NCI-H774 (cell line): ENCODE results near the gene EPYC.
"Not testable (repeated sequence)": the region's sequence is repeated elsewhere in the genome, so short reads cannot be mapped to it uniquely, and the experiment has no call there.

ENCODE experiments used
- DNase-seq: peaks from one replicate; lab custom pipeline; 2025; lab: John Stamatoyannopoulos, UW

Gene EPYC

DNA sequence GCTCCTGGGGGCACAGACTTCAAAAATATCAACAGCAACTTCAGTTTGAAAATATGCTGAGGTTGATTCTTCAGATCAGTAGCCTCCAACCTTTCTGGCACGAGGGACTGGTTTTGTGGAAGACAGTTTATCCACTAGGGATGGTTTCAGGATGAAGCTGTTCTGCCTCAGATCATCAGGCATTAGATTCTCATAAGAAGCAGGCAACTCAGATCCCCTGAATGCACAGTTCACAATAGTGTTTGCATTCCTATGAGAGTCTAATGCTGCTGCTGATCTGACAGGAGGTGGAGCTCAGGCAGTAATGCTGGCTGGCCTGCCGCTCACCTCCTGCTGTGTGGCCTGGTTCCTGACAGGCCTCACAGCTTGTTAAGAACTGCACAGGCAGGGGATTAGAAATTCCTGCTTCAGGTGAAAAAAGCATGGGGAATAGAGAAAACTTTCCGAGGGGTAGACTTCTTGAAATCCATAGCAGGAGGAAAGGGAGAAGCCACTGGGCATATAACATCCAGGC, 12.8 kb downstream of the EPYC start:
- no peak for DNase-seq

DNA sequence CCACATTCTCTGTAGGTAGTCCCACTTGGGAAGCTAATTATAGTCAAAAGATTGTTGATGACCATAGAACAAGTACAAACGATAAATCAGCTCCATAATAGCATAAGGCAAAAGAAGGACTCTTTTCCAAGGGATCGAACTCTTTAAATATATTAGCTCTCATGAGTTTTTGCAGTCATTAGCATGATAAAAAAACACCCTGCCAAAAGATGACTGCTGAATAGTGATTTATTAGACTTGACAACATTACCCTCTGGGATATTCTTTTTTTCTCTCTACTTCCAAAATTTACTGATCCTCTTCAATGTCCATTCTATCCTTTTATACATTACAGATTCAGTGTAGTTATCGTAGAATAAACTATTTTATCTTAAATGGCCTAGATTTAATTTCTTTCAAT, 14.2 kb downstream of the EPYC start:
- DNase-seq: no peak

DNA sequence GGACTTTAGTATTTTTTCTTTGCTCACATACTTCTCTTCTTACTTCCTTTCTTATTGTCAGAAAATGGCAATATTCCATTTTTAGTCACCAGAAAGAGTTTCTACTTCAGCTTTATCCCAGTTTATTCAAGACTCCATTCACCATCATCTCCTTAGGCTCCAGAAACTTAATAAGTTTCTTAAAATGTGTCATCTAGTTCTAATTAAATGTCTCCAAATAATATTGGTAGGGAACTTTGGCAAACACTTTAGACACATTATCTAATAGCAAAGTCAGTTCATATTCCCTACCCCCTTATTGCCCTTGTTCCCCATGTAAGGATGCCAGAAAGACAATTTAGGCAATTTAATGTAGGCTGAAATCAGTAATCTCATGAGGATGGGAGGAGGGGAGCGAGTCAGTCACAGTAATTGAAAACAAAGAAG, 15.1 kb downstream of the EPYC start:
- no peak for DNase-seq

DNA sequence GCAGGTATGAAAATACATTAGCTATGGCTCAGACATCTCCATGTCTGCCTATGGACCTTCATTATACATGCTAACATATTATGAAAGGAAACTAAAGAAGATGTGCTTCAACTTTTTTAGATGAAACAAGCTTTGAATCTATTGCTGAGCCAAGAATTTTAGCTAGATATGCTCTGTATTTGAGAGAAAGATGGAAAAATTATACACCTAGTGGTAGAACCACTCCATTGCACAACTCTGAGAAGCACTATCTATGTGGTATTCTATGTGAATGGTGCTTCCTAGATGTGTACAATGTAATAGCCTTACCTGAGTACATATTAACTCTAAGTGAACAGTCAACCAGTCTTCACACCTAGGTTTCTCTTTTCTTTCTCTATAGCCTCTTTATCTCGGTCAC, 17.3 kb downstream of the EPYC start:
- DNase-seq: no peak

DNA sequence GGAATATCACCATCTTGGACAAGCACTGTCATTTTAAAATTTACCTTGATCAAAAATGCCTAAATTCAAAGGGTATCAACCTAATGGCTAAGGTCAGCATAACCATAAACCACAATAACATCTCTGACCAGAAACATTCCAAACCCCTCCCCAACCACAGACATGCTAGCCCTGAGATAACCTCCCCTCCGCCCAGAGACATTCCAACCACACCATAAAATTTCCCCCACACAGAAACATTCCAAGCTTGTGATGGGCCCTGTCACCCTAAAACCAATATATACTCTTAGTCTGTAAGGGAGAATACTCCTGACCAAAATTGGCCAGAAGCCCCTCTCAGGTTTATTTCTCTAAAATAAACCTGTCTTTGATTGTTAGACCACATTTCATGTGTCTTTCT, 17.7 kb downstream of the EPYC start:
- no peak for DNase-seq

DNA sequence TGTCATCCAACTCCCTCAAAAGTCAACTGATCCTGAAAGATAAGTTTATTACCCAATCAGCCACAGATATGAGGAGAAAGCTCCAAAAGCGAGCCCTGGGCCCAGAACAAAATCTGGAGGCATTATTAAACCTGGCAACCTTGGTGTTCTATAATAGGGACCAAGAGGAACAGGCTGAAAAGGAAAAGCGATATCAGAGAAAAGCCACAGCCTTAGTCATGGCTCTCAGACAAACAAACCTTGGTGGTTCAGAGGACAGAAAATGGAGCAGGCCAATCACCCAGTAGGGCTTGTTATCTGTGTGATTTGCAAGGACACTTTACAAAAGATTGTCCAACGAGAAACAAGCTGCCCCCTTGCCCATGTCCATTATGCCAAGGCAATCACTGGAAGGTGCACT, 19.4 kb downstream of the EPYC start:
- not testable (repeated sequence) for DNase-seq

DNA sequence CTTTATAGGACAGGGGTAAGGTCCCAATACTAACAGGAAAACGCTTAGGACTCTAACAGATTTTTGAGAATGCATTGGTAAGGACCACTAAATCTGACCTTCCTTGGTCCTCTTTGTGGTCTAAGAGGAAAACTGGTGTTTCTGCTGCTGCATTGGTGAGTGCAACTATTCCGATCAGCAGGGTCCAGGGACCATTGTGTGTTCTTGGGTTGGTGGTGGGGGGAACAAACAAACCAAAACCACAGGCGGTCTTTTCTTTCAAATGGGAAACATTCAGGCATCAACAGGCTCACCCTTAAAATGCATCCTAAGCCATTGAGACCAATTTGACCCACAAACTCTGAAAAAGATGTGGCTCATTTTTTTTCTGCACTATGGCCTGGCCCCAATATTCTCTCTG, 20.7 kb downstream of the EPYC start:
- DNase-seq: no peak

DNA sequence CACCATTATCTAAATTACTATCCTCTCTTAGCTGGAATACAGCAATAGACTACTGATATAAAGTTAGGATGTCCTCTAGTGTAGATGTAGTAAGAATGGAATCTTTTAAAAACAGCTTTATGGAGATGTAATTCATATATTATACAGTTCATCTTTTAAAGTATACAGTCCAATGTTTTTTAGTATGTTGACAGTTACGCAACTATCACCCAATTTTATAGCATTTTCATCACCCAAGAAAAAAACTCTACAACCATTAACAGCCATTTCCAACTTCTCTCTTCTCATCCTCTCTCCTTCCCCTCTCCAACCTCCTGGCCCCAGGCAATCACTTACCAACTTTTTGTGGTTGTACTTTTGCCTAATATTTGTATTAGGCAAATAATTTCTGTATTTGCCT, 22.6 kb downstream of the EPYC start:
- no peak for DNase-seq

DNA sequence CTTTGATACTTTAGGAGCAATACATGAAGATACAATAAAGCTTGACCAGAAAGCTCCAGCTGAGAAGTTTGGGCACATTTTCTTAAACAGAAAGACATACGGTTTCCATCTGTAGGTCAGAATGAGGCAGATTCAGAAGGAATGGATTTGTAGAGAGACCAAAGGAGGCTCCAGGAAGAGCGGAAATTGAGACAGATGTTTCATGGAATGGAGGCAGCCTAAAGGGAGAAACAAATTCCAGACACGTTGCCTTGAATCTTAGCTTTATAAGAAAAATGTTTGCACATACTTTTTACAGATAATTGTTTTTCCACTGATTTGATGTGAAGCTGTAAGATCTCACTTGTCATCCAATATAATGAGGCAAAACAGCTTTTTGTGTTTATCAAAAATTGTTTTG, 24.8 kb downstream of the EPYC start:
- DNase-seq: no peak

DNA sequence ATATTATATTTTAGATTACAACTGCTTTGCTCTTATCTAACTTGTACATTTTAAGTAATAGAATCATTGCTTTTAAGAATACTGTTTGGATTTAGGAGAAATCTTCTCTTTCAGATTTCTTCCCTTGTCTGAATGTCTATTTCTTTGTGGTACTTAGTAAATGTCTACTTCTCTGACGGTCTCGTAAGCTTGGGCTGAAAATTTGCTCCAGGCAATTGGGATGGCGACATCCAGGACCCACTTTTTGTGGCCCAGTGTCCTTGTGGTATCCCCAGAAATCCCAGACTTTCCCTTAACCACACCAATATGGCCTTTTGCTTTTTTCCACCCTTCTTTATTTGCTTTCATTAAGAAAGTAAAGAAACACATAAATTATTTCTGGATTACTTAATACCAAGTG, 25.8 kb downstream of the EPYC start:
- no peak for DNase-seq

DNA sequence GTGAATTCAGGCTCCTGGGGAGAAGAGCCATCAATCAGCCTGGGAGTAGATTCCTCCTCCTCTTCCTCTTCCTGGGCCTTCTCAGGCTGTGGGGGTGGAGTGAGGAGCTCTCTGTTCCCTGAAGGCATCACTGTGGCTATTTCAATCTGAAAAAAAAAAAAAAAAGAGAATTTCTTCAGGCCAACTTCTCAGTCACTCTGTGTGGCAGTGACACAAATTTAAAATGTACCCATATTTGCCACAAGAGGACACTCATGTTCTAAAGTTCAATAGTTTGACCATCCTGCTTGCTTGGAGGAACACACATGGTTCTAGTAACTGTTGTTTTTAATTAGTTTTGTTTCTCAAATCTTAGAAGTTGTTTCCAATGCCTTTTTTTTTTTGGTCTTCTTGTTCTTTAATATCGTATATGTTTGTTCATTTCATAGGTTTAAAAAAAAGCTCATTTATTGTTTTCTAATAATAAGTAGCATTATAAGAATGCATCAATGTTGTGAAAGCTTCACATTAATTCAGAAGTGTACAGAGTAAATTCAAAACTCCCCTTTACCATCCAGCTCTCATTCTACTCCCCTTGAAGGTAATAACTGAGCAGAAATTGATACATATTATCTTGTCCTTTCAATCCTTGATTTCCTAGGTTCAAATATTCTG, 26.5 kb downstream of the EPYC start:
- peak; percentile 38 for DNase-seq

DNA sequence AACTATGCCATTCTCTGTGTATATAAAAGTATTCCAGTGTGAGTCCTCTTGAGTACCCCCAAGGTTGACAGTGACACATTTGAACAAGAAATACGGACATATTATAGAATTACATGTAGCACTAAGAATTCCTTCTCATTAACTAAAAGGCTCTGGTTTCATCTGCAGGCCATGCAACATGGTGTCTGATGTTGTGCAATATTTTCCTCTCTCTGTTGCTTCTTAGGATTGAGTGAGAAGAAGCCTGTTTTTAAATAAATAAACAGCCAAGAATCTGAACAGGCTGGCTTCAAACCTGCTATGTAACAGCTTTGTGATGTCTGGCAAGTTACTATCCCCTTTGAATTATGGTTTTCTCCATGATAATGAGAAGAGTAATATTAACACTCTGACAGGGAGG, 27.5 kb downstream of the EPYC start:
- DNase-seq: no peak

DNA sequence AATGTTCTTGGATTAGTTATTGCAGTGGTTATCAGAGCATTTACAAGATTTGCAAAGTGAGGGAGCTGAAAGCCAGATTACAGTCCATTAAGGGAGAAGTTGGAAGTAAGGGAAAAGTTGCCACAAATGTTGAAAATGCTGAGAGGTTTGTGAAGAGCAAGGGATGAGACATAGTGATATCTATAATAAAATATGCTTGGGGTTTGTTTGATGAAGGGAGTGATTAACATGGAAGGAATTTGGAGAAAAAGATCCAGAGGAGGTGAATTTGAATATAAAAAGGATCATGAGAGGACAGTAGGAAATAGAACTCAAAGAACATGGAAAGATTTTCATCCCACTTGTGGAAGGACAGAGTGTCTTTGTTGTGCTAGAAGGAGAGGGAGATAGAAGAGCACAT, 30.5 kb downstream of the EPYC start:
- no peak for DNase-seq

DNA sequence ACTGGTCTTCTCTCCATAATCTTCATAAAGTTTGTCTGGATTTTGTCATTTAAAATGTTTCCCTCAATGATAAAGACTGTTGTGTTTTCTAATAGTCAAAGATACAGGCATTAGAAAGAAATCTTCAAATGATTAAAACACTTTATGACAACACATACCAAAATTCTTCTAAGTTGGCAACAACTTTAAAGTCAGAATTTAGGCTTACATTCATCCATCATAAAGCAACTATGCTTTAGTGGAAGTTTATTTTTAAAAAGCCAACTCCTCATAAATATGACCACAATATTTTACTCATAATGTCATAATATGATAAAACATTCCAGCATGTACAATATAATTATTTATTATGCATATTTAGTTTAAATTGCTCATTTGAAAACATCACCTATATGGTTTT, 32.5 kb downstream of the EPYC start:
- no peak for DNase-seq

DNA sequence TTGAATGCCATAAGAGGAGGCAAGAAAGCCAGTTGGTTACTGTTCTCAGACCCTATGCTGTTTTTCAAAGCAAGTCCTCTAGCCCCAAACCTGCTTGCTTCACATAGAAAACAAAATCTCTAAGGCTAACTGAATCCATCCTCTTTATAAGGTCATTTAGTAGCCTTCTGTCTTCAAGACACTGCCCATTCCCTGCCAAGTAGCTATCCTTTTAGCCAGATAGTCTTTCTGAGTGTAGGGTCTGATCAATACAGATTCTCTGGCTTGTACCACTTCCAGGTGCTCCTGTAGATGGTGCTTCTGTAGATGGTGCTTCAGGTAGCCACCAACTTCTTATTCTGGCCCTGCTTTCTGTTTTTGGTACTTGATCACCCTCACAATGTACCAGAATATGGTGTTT, 33.9 kb downstream of the EPYC start:
- no peak for DNase-seq

DNA sequence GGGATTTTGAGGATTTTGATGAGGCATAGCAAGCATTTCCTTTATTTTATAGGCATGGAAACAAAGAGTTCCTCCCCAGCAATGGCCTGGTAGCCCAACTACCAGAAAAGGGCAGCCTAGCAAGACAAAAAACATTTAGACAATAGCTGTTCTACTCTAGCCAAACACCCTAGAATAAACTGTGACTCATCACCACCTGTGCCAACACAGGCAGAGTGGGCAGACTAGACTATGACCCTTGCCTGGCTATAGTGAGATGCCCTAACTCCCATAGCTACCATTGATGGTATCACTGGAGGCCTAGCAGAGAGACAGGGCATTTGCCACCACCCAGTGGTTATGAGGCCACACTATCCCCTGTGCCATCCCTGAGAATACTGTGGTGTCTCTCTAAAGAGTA, 34.3 kb downstream of the EPYC start:
- DNase-seq: no peak

DNA sequence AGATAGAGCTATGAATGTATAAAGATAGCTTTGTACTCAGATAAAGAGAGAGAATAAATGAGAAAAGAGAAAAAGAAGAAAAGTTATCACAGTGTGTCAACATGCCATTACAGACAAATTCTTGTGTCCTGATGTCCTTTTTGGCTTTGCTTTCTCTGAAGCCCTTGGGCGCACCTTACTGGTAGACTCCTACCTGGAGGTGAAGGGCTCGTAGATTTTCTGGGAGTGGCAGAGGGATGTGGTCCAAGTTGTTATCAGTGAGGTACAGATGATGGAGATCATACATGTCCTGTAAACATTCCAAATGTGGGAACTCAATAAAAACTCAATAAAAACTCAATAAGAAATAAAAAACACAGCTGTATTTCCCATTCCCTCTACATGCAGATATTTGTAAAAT, 34.9 kb downstream of the EPYC start:
- DNase-seq: no peak

DNA sequence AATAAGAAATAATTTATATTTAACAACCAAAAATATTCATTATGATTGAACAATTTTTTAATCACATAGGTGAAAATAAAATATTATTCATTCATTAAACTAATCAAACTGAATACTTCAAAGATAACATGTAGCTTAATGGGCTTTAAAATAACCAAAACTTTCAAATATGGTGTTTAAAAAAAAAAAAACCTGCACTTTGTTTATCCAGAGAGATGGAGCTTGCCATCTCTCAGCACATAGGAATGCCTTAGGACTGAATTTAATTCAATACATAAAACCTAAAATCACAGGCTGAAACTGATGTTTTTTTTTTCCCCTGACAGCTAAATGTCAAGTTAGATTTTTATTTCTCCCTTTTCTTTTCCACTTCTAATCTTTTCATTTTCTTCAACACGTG, 35.4 kb downstream of the EPYC start:
- no peak for DNase-seq

DNA sequence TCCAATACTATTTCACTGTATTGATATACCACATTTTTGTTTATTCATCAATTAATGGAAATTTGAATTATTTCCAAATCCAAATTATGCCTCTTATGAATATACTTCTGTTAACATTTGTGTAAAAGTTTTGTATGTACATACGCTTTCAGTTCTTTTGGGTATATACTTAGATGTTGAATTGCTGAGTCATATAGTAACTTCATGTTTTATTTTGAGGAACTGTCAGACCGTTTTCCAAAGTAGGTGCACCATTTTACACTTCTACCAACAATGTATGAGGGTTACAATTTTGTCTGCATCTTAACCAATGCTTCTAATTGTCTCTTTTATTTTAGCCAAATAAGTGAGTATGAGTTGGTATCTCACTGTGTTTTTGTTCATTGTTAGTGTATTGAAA, 39.6 kb downstream of the EPYC start:
- no peak for DNase-seq

DNA sequence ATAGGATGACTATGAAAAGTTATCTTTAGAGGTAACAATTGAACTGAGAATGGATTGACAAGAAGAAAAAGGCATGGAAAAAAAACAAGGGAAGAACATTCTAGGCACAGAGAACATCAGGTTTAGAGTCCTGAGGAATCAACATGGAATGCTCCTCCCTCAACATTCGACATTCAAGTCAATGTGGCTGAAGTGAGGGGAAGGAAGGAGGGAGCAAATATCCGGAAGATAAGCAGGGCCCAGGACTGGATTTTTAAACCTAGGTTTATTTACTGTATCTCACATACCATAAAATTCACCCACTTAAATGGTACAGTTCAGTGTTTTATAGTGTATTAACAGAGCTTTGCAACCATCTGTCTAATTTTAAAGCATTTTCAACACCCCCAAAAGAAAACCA, 40.2 kb downstream of the EPYC start:
- no peak for DNase-seq

DNA sequence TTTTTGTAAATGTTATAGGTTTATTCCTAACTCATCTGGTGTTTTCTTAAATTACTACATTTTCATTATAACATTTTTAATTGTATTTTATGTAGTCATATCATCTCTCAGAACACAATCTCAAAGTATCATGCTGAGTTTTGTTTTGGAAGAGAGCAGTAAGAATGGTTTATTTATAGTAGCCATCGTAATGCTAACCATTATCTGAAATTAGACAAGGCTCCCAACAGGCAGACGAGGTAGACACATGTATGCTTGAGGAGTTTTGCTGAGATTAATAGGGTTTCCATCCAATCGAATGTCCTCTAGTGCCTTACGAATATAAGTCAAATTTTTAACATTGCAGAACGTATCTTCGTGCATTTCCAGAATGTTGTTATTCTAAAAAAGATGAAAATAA, 40.8 kb downstream of the EPYC start:
- DNase-seq: no peak

DNA sequence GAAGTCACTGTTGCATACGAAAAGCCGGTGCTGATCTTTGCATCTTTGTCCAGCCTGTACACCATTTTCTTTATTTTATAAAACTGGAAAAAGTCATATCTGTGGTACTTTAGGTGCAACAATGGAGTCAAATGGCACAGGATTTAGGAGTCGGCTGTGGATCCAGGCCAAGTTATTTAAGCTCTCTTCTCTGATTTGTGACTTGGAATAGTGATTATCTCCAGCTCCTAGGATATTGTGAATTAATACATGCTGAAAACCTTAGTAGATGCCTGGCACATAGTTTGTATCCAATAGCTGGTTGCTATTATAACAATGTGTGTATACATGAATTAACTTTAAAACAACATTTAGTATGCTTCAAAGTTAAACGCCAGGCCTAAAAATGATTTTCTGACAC, 43.6 kb downstream of the EPYC start:
- no peak for DNase-seq

DNA sequence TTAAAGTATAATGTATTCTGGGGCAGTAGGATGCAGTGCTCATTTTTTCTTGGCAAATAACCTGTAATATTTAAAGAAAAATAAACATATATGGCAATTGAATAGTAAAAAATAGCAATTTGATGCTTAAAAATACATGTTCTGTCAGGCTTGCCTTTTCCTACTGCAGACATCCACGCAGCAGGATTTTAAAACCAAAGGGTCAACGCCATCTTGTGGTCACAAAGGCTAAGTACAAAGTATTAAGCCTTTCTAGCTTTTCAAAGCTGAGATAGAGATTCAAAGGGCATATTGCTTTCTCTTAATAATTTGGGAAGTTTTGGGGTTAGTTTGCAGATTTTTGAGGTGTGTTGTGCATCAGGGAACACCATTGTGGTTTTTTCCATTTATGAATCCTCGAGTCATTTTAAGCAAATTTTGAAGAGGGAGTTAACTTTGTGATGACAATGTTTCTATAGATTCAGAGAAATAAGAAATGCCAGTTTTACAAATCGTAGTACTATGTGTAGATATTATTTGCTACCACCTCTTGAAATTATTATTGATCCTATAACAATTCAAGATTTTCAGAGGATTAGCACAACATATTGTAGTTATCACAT, 45.1 kb downstream of the EPYC start:
- DNase-seq: peak; percentile 46

DNA sequence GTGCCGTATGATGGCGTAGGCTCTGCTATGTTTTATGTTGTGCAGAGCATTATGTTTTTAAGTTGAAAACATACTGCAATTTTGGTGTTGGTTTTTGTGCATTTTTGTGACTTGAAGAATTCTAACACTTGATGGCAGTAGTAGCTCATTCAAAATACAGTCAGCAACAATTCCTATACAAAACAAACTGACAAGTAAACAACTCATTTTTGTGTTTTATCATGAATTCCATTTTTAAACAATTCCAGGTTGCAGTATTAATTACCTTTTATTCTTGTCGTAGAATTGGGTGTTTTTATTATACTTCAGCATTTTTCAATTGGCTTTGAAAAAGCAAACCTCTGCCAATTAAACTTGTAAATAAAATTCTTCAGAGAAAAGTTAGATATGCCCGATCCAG, 45.7 kb downstream of the EPYC start:
- DNase-seq: no peak
